Omental fat pad (tissue), 4 donors: ENCODE measurements around the gene KRTAP12-4. TPM values are rescaled to one million over a fixed set of nuclear protein-coding genes. Genes with fewer than 3 reads are reported as not detected.

Source experiments
- ATAC-seq: fragments of 150-250 bp; one replicate; pipeline ENCODE4 v1.9.1; 2016; ENCODE audit warnings: mild to moderate bottlenecking, moderate library complexity; ENCODE audit not compliant: low FRiP score
- DNase-seq: peaks from one replicate; pipeline ENCODE4 v3.0.0-alpha.2; 2019; ENCODE audit warnings: low spot score
- CTCF ChIP-seq, 3 donors: fragments of 450-650 bp; IDR thresholded peaks; one replicate each; pipeline ENCODE4 v1.5.1; 2016 to 2017; ENCODE audit warnings: antibody characterized with exemption in 3 of 3, mild to moderate bottlenecking in 3 of 3, moderate library complexity in 2 of 3
- total RNA-seq, 4 donors: library from RNA; depleted of rRNA; stranded (reverse); fragments of >200 nt; gene quantifications; one replicate each; pipeline ENCODE4 v1.1.0, GENCODE V29; 2016

KRTAP12-4 gene
- total RNA-seq, 4 donors from 2014 or later = not detected

- no peak for TF ChIP-seq CTCF (IDR thresholded peaks at IDR 0.05)
- ATAC-seq (no peak), DNase-seq (no peak)
Measured at GRCh38 chr21:44658913-44659595, 4.6 kb upstream of the KRTAP12-4 start.

- DNase-seq (no peak), ATAC-seq (no peak)
- no peak for TF ChIP-seq CTCF (IDR thresholded peaks at IDR 0.05)
Measured at GRCh38 chr21:44658541-44658910, 4.1 kb upstream of the KRTAP12-4 start.

GRCh38 chr21:44657635-44658540 lies 3.4 kb upstream of the KRTAP12-4 start, which contains the start of gene KRTAP12-3:
KRTAP12-3 (plus strand) TSS chr21:44657932; CDS start chr21:44657980, 48 bp downstream.
- ATAC-seq = no peak

GRCh38 chr21:44656868-44657267 lies 2.4 kb upstream of the KRTAP12-4 start:
- no peak for TF ChIP-seq CTCF (IDR thresholded peaks at IDR 0.05)
- DNase-seq (no peak), ATAC-seq (no peak)

More at GRCh38 chr21:44657635-44658540, 3.4 kb upstream of the KRTAP12-4 start, which contains the start of gene KRTAP12-3:
- no peak for TF ChIP-seq CTCF (IDR thresholded peaks at IDR 0.05)
- no peak for DNase-seq

GRCh38 chr21:44653656-44654575 lies 543 bp downstream of the KRTAP12-4 start:
- ATAC-seq = peak; percentile 6
- no peak for DNase-seq
- TF ChIP-seq CTCF (IDR thresholded peaks at IDR 0.05) = no peak

- ATAC-seq (no peak), DNase-seq (no peak)
- no peak for TF ChIP-seq CTCF (IDR thresholded peaks at IDR 0.05)
Measured at GRCh38 chr21:44653123-44653522, 1.3 kb downstream of the KRTAP12-4 start.
